Measurements from ENCODE around the gene RRP12. TPM values are rescaled to one million over a fixed set of nuclear protein-coding genes. Genes with fewer than 3 reads are reported as not detected.

Gene RRP12
- total and polyA plus RNA-seq, 11 donors = 6.0 to 61.2 (median 21.5) TPM

DNA sequence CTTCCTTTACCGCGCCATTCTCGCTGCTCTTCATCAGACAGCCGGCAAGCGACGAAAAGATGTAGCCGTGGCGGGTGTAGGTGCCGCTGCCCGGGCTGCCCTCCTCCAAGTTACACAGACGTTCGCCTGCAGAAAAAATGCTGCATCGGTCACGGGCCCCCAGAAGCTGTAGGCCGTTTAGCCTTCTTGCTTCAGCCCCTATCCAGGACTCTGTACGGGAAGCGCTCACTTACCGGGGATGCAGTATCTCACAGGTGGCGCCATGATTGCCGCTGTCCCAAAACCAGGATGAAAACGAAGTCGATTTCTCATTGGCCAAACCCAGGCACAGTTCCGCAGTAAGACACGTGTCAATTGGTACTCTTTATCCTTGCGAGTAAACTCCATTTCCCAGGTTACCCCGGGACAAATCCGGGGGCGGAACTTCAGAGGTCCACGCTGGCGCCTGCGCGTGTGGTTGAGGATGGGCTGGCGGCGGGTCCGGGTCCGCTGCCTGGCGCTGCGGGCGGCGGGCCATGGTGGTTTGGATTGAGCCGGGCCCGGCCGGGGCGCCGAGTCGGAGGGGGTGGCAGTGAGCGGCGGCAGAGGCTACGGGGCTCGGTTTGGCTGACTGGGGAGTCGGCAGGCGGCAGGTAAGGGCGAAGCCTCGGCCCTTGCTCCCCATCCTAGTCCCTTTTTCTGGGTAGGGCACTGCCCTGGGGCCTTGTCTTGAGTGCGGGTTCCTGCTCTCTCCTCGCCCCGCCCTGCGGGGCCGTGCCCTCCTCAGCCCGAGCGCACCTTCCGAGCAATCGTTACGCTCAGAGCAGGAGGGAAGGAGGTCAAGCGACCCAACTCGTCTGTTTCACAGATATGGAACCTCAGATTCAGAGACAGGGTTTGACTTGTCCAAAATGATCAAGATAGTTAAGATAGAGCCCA lies 44.8 kb upstream of the RRP12 start, which contains the start of the genes EXOSC1 and ZDHHC16:
EXOSC1 (minus strand) TSS at position 285 of the 918 bp plus-strand sequence; CDS start at position 264, 21 bp downstream.
ZDHHC16 (plus strand) TSS at position 454 of the 918 bp plus-strand sequence. CDS start 5,501 bp downstream, outside the sequence.
- peak; percentile 97 to 98 (median 98) for ATAC-seq
- DNase-seq = peak; percentile 92 to 94 (median 93)
- peak within 1 kb of the TSS; percentile 62 to 96 (median 89) for H3K4me3 ChIP-seq
- WGBS, 4 donors = 0 to 1% (median 0%) methylated on average over 50 to 66 of the region's 66 CpGs
- H3K27me3 ChIP-seq = no peaks in the 10 kb centered on the region
- peak in 4 of 12 donors; percentile 9 to 39 (median 24) for TF ChIP-seq CTCF (IDR thresholded peaks at IDR 0.05)
- peak in 1 of 2 donors; percentile 81 for TF ChIP-seq POLR2A (IDR thresholded peaks at IDR 0.05)
- peaks cover 0 to 29% (median 19%) of the 10 kb centered on the region in 9 donors for H3K36me3 ChIP-seq
- peak within 1 kb of the TSS; percentile 27 to 83 (median 72) for H3K27ac ChIP-seq
- intact Hi-C loops (cut with DNase I) = loop anchor here in 3 of 10 donors (2.0 to 10.0 kb wide), 3 partner anchors 17 to 51 kb away; partner anchors contain the start of genes MMS19 (in 2 of the 3) and UBTD1 (in 2 of the 3)
- no peaks in the 10 kb centered on the region for H3K9me3 ChIP-seq
- H3K4me1 ChIP-seq = peaks cover 4 to 46% (median 35%) of the 10 kb centered on the region in 12 donors

GRCh38 chr10:97445357-97445721 lies 44.2 kb upstream of the RRP12 start:
- 1 to 2% (median 2%) methylated on average over 13 of the region's 13 CpGs for WGBS, 4 donors
- peak in 2 of 4 donors; percentile 2 to 3 for ATAC-seq
- H3K4me3 ChIP-seq = peak overlapping the region; percentile 62 to 96 (median 89)
- TF ChIP-seq POLR2A (IDR thresholded peaks at IDR 0.05) (no peak), CTCF (IDR thresholded peaks at IDR 0.05) (no peak)
- no peaks in the 10 kb centered on the region for H3K27me3 ChIP-seq
- DNase-seq = no peak
- H3K36me3 ChIP-seq = peaks cover 0 to 35% (median 25%) of the 10 kb centered on the region in 9 donors
- peak overlapping the region in 11 of 12 donors; percentile 47 to 83 (median 74) for H3K27ac ChIP-seq
- intact Hi-C loops (cut with DNase I) = loop anchor here in 3 of 10 donors (2.0 to 10.0 kb wide), 3 partner anchors 17 to 52 kb away; partner anchors contain the start of genes MMS19 (in 2 of the 3) and UBTD1 (in 2 of the 3)
- H3K4me1 ChIP-seq = peaks cover 4 to 39% (median 30%) of the 10 kb centered on the region in 12 donors
- H3K9me3 ChIP-seq = no peaks in the 10 kb centered on the region

GRCh38 chr10:97444212-97444611 lies 43.1 kb upstream of the RRP12 start:
- H3K4me1 ChIP-seq = peaks cover 4 to 37% (median 26%) of the 10 kb centered on the region in 12 donors
- peaks cover 0 to 47% (median 36%) of the 10 kb centered on the region in 9 donors for H3K36me3 ChIP-seq
- intact Hi-C loops (cut with DNase I) = loop anchor here in 2 of 10 donors (2.0 to 10.0 kb wide), 2 partner anchors 15 to 51 kb away; partner anchors contain the start of genes MMS19 (in 1 of the 2) and UBTD1 (in 1 of the 2)
- no peak overlapping the region for H3K27ac ChIP-seq
- H3K9me3 ChIP-seq = no peaks in the 10 kb centered on the region
- no peaks in the 10 kb centered on the region for H3K27me3 ChIP-seq
- TF ChIP-seq CTCF (IDR thresholded peaks at IDR 0.05) = no peak
- TF ChIP-seq POLR2A (IDR thresholded peaks at IDR 0.05) = no peak
- no peak for DNase-seq
- peak overlapping the region in 1 of 12 donors; percentile 62 for H3K4me3 ChIP-seq
- ATAC-seq = no peak
- 83 to 93% (median 88%) methylated on average over 1 of the region's 1 CpG for WGBS, 4 donors

Data from heart left ventricle (tissue), 16 donors.